ENCODE data around the gene KCNE4. TPM values are rescaled to one million over a fixed set of nuclear protein-coding genes. Genes with fewer than 3 reads are reported as not detected.

Gene KCNE4
- total and polyA plus RNA-seq, 9 of the 15 experiments (the other 6 are each of a cell fraction or from before 2014, with no cell fraction given) = not detected

DNA sequence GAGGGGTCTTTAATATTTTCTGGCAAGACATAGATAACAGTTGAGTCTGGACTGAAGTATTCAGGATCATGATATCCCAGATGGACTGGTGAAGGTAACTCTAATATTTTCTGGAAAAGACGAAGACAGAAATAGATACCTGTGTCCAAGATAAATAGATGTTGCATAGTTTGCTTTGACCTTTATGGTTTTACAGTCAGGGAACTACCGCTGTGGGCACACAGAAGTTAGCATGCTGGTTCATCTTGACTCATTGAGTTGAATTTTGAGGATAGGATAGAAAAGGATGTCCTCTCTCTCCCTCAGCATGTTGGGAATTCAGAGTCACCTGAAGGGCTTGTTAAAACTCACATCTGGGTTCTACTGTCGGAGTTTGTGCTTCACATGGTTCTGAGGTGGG lies 20.8 kb downstream of the KCNE4 start:
- POLR2A ChIA-PET = no interaction called here
- CTCF ChIA-PET (ENCODE audit: low intra/inter-chr PET ratio) = no interaction called here

DNA sequence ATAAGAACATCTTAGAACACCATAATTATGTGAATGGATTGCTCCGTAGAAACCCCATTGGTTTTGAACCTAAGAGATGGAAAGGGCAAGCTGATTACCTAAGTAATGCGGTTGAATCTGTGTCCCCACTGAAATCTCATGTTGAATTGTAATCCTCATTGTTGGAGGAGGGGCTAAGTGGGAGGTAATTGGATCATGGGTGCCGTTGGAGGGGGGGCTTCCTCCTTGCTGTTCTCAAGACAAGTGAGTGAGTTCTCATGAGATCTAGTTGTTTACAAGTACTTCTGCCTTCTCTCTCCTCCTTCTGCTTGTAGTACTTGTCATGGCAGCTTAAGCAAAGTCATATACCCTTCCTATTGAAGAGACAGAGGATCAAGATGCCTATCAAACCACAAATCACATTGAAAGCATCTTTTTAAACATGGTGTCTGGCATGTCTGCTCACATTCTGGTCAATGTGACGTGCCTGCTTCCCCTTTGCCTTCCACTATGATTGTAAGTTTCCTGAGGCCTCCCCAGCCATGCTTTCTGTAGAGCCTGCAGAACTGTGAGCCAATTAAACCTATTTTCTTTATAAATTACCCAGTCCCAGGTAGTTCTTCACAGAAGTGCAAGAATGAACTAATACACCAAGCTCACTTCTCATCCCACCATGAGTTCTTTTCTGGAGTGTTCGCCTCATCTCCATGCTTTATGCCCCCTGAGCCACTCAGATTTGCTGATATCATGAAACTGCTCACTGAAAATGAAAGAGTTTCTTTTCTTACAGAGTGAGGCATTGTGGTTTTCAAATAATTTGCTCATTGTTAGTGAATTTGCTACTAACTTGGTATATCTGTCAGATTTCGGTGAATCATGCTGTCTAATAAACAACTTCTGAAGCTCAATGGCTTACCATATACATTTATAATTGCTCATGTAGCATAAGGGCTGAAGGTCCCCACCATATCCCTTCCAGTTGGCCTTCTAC lies 23.6 kb downstream of the KCNE4 start:
- no peaks in the 10 kb centered on the region for H3K79me2 ChIP-seq (ENCODE audit: control insufficient read depth, insufficient read depth, low read length)
- H4K20me1 ChIP-seq (replicated peaks; ENCODE audit: control insufficient read depth, insufficient read depth, low read length) = no peaks in the 10 kb centered on the region
- no peaks in the 10 kb centered on the region; the same call in 1 of the 2 replicates for H3K9me3 ChIP-seq (replicated peaks; ENCODE audit: control insufficient read depth, insufficient read depth, low read depth, low read length)
- no peak overlapping the region for H3K4me2 ChIP-seq (ENCODE audit: insufficient read depth, low read length)
- H3K27me3 ChIP-seq (ENCODE audit: control insufficient read depth in 2 of 2, insufficient read depth in 2 of 2, low read length in 2 of 2) = no peaks in the 10 kb centered on the region
- no peaks in the 10 kb centered on the region for H3K9me1 ChIP-seq (ENCODE audit: control insufficient read depth, insufficient read depth, low read length)
- no TSS peak for BruUV-seq (replicated peaks)
- ATAC-seq (no peak), FAIRE-seq (no peak), DNase-seq (ENCODE audit: extremely low read depth in 1 of 4, low spot score in 3 of 4) (no peak)
- in situ Hi-C loops (cut with MboI) = no loop called here
- CTCF ChIA-PET (ENCODE audit: low intra/inter-chr PET ratio) = no interaction called here
- H3K27ac ChIP-seq (ENCODE audit: extremely low read depth, low read depth, low read length) = no peak overlapping the region
- intact Hi-C loops (cut with micrococcal nuclease) = no loop called here
- no peak overlapping the region for H3K9ac ChIP-seq (ENCODE audit: insufficient read depth in 1 of 2, low read depth in 2 of 2, low read length in 2 of 2)
- H2AFZ ChIP-seq (ENCODE audit: low read depth, low read length) = no peak overlapping the region
- no peaks in the 10 kb centered on the region for H3K36me3 ChIP-seq (ENCODE audit: control insufficient read depth, insufficient read depth, low read length)
- POLR2A ChIA-PET = no interaction called here
- no peak overlapping the region for H3K4me3 ChIP-seq
- H3K4me1 ChIP-seq (replicated peaks in 1 of 2; ENCODE audit: control insufficient read depth in 2 of 2, insufficient read depth in 2 of 2, low read length in 2 of 2) = no peaks in the 10 kb centered on the region; a peak in 2 of 5 replicates
- WGBS (ENCODE audit: insufficient coverage, low coverage, missing lambda C conversion rate) = 29% methylated on average over 6 of the region's 6 CpGs
- TF ChIP-seq, protein P1, sequence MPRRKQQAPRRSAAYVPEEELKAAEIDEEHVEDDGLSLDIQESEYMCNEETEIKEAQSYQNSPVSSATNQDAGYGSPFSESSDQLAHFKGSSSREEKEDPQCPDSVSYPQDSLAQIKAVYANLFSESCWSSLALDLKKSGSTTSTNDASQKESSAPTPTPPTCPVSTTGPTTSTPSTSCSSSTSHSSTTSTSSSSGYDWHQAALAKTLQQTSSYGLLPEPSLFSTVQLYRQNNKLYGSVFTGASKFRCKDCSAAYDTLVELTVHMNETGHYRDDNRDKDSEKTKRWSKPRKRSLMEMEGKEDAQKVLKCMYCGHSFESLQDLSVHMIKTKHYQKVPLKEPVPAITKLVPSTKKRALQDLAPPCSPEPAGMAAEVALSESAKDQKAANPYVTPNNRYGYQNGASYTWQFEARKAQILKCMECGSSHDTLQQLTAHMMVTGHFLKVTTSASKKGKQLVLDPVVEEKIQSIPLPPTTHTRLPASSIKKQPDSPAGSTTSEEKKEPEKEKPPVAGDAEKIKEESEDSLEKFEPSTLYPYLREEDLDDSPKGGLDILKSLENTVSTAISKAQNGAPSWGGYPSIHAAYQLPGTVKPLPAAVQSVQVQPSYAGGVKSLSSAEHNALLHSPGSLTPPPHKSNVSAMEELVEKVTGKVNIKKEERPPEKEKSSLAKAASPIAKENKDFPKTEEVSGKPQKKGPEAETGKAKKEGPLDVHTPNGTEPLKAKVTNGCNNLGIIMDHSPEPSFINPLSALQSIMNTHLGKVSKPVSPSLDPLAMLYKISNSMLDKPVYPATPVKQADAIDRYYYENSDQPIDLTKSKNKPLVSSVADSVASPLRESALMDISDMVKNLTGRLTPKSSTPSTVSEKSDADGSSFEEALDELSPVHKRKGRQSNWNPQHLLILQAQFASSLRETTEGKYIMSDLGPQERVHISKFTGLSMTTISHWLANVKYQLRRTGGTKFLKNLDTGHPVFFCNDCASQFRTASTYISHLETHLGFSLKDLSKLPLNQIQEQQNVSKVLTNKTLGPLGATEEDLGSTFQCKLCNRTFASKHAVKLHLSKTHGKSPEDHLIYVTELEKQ (CRISPR knock-in tag; IDR thresholded peaks at IDR 0.05) = no peak
- no peak for TF ChIP-seq JUN (IDR thresholded peaks at IDR 0.05; ENCODE audit: borderline replicate concordance, low read depth, low read length)
- no peak for TF ChIP-seq JUN (CRISPR knock-in tag; IDR thresholded peaks at IDR 0.05; ENCODE audit: borderline replicate concordance)
- no peak for TF ChIP-seq POLR2A (conservative IDR thresholded peaks at IDR 0.05)
- TF ChIP-seq MEF2D (tag; conservative IDR thresholded peaks at IDR 0.05; ENCODE audit: low read depth) = no peak
- TF ChIP-seq POLR2G (IDR thresholded peaks at IDR 0.05; ENCODE audit: low read depth, low read length) = no peak
- no peak for TF ChIP-seq NFXL1 (CRISPR knock-in tag; IDR thresholded peaks at IDR 0.05)
- TF ChIP-seq BACH1 (tag; IDR thresholded peaks at IDR 0.05) = no peak
- no peak for TF ChIP-seq RFX7 (CRISPR knock-in tag; IDR thresholded peaks at IDR 0.05)
- no peak for TF ChIP-seq NFATC3 (IDR thresholded peaks at IDR 0.05)
- no peak for TF ChIP-seq MCM2 (IDR thresholded peaks at IDR 0.05; ENCODE audit: low read depth)

More for the DNA sequence above, 20.8 kb downstream of the KCNE4 start:
- Histone ChIP-seq H2AFZ (ENCODE audit: low read depth, low read length) (no peak overlapping the region), H3K36me3 (ENCODE audit: control insufficient read depth, insufficient read depth, low read length) (no peaks in the 10 kb centered on the region), H3K9me3 (replicated peaks; ENCODE audit: control insufficient read depth, insufficient read depth, low read depth, low read length) (no peaks in the 10 kb centered on the region; the same call in 1 of the 2 replicates), H3K9me1 (ENCODE audit: control insufficient read depth, insufficient read depth, low read length) (no peaks in the 10 kb centered on the region), H3K4me2 (ENCODE audit: insufficient read depth, low read length) (no peak overlapping the region), H3K4me1 (replicated peaks in 1 of 2; ENCODE audit: control insufficient read depth in 2 of 2, insufficient read depth in 2 of 2, low read length in 2 of 2) (no peaks in the 10 kb centered on the region; a peak in 2 of 5 replicates), H3K27me3 (ENCODE audit: control insufficient read depth in 2 of 2, insufficient read depth in 2 of 2, low read length in 2 of 2) (no peaks in the 10 kb centered on the region), H3K4me3 (no peak overlapping the region), H4K20me1 (replicated peaks; ENCODE audit: control insufficient read depth, insufficient read depth, low read length) (no peaks in the 10 kb centered on the region), H3K79me2 (ENCODE audit: control insufficient read depth, insufficient read depth, low read length) (no peaks in the 10 kb centered on the region), H3K9ac (ENCODE audit: insufficient read depth in 1 of 2, low read depth in 2 of 2, low read length in 2 of 2) (no peak overlapping the region), H3K27ac (ENCODE audit: extremely low read depth, low read depth, low read length) (no peak overlapping the region)
- in situ Hi-C loops (cut with MboI) = no loop called here
- no peak for DNase-seq (ENCODE audit: extremely low read depth in 1 of 4, low spot score in 3 of 4)
- TF ChIP-seq, protein P2, sequence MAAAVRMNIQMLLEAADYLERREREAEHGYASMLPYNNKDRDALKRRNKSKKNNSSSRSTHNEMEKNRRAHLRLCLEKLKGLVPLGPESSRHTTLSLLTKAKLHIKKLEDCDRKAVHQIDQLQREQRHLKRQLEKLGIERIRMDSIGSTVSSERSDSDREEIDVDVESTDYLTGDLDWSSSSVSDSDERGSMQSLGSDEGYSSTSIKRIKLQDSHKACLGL (CRISPR knock-in tag; IDR thresholded peaks at IDR 0.05; ENCODE audit: borderline replicate concordance, poor library complexity, severe bottlenecking) = no peak
- TF ChIP-seq CBFA2T3 (IDR thresholded peaks at IDR 0.05) = 0 out of 2 replicates have a peak, but pooled peaks have one; percentile 6
- no peak for ATAC-seq
- intact Hi-C loops (cut with micrococcal nuclease) = no loop called here
- BruUV-seq (replicated peaks) = no TSS peak
- 18% methylated on average over 3 of the region's 3 CpGs for WGBS (ENCODE audit: insufficient coverage, low coverage, missing lambda C conversion rate)
- FAIRE-seq = no peak
